ENCODE data around the gene TM4SF4.

DNA sequence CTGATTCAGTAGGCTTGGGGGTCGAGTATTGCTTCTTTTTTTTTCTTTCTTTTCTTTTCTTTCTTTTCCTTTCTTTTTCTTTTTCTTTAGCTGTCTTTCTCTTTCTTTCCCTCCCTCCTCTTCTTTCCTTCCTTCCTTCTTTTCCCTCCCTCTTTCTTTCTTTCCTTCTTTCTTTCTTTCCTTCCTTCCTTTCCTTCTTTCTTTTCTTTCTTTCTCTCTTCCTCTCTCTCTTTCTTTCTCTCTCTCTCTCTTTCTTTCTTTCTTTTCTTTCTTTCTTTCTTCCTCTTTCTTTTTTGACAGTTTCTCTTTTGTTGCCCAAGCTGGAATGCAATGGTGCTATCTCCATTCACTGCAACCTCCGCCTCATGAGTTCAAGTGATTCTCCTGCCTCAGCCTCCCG is 36.0 kb downstream of the TM4SF4 start:
- TF ChIP-seq, protein P1, sequence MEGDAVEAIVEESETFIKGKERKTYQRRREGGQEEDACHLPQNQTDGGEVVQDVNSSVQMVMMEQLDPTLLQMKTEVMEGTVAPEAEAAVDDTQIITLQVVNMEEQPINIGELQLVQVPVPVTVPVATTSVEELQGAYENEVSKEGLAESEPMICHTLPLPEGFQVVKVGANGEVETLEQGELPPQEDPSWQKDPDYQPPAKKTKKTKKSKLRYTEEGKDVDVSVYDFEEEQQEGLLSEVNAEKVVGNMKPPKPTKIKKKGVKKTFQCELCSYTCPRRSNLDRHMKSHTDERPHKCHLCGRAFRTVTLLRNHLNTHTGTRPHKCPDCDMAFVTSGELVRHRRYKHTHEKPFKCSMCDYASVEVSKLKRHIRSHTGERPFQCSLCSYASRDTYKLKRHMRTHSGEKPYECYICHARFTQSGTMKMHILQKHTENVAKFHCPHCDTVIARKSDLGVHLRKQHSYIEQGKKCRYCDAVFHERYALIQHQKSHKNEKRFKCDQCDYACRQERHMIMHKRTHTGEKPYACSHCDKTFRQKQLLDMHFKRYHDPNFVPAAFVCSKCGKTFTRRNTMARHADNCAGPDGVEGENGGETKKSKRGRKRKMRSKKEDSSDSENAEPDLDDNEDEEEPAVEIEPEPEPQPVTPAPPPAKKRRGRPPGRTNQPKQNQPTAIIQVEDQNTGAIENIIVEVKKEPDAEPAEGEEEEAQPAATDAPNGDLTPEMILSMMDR (conservative IDR thresholded peaks at IDR 0.05): no peak
- TF ChIP-seq ZFX (IDR thresholded peaks at IDR 0.05): no peak

Measured in C4-2B (cell line).